ENCODE data around the gene ANKRD34A. TPM values are rescaled to one million over a fixed set of nuclear protein-coding genes. Genes with fewer than 3 reads are reported as not detected.
A peak's percentile ranks its signal among the peaks of the same experiment; 100 is the strongest.

Gene ANKRD34A
- total RNA-seq, 1 donor from 2014 or later = under 0.01 TPM

GRCh38 chr1:145918992-145919939 is 45.1 kb downstream of the ANKRD34A start:
- no peak for FAIRE-seq
- Histone ChIP-seq H3K36me3 (ENCODE audit: control insufficient read depth, insufficient read depth, low read length) (peaks cover 5% of the 10 kb centered on the region), H3K4me3 (ENCODE audit: low read depth, low read length) (peak overlapping the region; percentile 96), H3K27me3 (ENCODE audit: control insufficient read depth, insufficient read depth, low read length) (no peaks in the 10 kb centered on the region)
- no peak for TF ChIP-seq CTCF (IDR thresholded peaks at IDR 0.05; ENCODE audit: insufficient read depth, low read length, severe bottlenecking)
- peak; percentile 27 for DNase-seq (ENCODE audit: low read depth)

- Histone ChIP-seq H3K36me3 (ENCODE audit: control insufficient read depth, insufficient read depth, low read length) (peaks cover 5% of the 10 kb centered on the region), H3K4me3 (ENCODE audit: low read depth, low read length) (peak within 1 kb of the TSS; percentile 96), H3K27me3 (ENCODE audit: control insufficient read depth, insufficient read depth, low read length) (no peaks in the 10 kb centered on the region)
- no peak for TF ChIP-seq CTCF (IDR thresholded peaks at IDR 0.05; ENCODE audit: insufficient read depth, low read length, severe bottlenecking)
- DNase-seq (ENCODE audit: low read depth) (peak; percentile 78), FAIRE-seq (no peak)
These were observed 46.0 kb downstream of the ANKRD34A start, which contains the start of gene PEX11B for GRCh38 chr1:145918144-145918991. TSS of gene PEX11B (minus strand) at chr1:145918717. CDS start at chr1:145918688, 29 bp downstream.

GRCh38 chr1:145917595-145917994 is 46.8 kb downstream of the ANKRD34A start:
- H3K36me3 ChIP-seq (ENCODE audit: control insufficient read depth, insufficient read depth, low read length) = peaks cover 5% of the 10 kb centered on the region
- H3K4me3 ChIP-seq (ENCODE audit: low read depth, low read length) = peak overlapping the region; percentile 96
- no peak for DNase-seq (ENCODE audit: low read depth)

GRCh38 chr1:145916745-145917144 is 47.6 kb downstream of the ANKRD34A start:
- Histone ChIP-seq H3K27me3 (ENCODE audit: control insufficient read depth, insufficient read depth, low read length) (no peaks in the 10 kb centered on the region), H3K36me3 (ENCODE audit: control insufficient read depth, insufficient read depth, low read length) (peaks cover 7% of the 10 kb centered on the region), H3K4me3 (ENCODE audit: low read depth, low read length) (no peak overlapping the region)
- FAIRE-seq (no peak), DNase-seq (ENCODE audit: low read depth) (no peak)
- no peak for TF ChIP-seq CTCF (IDR thresholded peaks at IDR 0.05; ENCODE audit: insufficient read depth, low read length, severe bottlenecking)

More at GRCh38 chr1:145917595-145917994, 46.8 kb downstream of the ANKRD34A start:
- FAIRE-seq = no peak
- H3K27me3 ChIP-seq (ENCODE audit: control insufficient read depth, insufficient read depth, low read length) = no peaks in the 10 kb centered on the region
- TF ChIP-seq CTCF (IDR thresholded peaks at IDR 0.05; ENCODE audit: insufficient read depth, low read length, severe bottlenecking) = no peak

GRCh38 chr1:145912128-145912641 is 52.2 kb downstream of the ANKRD34A start:
- FAIRE-seq (no peak), DNase-seq (ENCODE audit: low read depth) (no peak)
- Histone ChIP-seq H3K36me3 (ENCODE audit: control insufficient read depth, insufficient read depth, low read length) (peaks cover 9% of the 10 kb centered on the region), H3K4me3 (ENCODE audit: low read depth, low read length) (no peak overlapping the region), H3K27me3 (ENCODE audit: control insufficient read depth, insufficient read depth, low read length) (no peaks in the 10 kb centered on the region)
- no peak for TF ChIP-seq CTCF (IDR thresholded peaks at IDR 0.05; ENCODE audit: insufficient read depth, low read length, severe bottlenecking)

Other genes starting within 250 kb of the ANKRD34A start
- not detected in 2 replicates for gene CD160, start 245.1 kb downstream of the ANKRD34A start, total RNA-seq
- 8.4 and 9.0 TPM in 2 replicates for gene RNF115, start 140.5 kb downstream of the ANKRD34A start, total RNA-seq
- gene POLR3C, start 140.4 kb downstream of the ANKRD34A start, total RNA-seq = 22.9 and 28.2 TPM in 2 replicates
- gene NUDT17, start 118.9 kb downstream of the ANKRD34A start, total RNA-seq = 0.53 and 1.2 TPM in 2 replicates
- 5.0 and 7.8 TPM in 2 replicates for gene PIAS3, start 105.5 kb downstream of the ANKRD34A start, total RNA-seq
- 1.3 and 3.7 TPM in 2 replicates for gene ANKRD35, start 78.7 kb downstream of the ANKRD34A start, total RNA-seq
- gene ITGA10, start 54.5 kb downstream of the ANKRD34A start, total RNA-seq = 0.26 and 0.77 TPM in 2 replicates
- gene PEX11B, start 45.9 kb downstream of the ANKRD34A start, total RNA-seq = 22.6 and 26.4 TPM in 2 replicates
- 221 and 230 TPM in 2 replicates for gene RBM8A, start 37.1 kb downstream of the ANKRD34A start, total RNA-seq
- 1.8 and 3.4 TPM in 2 replicates for gene LIX1L, start 6.6 kb downstream of the ANKRD34A start, total RNA-seq
- gene POLR3GL, start 115 bp upstream of the ANKRD34A start, total RNA-seq = 4.7 and 11.0 TPM in 2 replicates
- gene TXNIP, start 32.0 kb upstream of the ANKRD34A start, total RNA-seq = 9.0 and 913 TPM in 2 replicates
- not detected in 2 replicates for gene HJV, start 57.2 kb upstream of the ANKRD34A start, total RNA-seq
- gene NBPF10, start 180.2 kb upstream of the ANKRD34A start, total RNA-seq = 1.3 and 2.4 TPM in 2 replicates